ENCODE results near the gene CD36.

CD36 gene

DNA sequence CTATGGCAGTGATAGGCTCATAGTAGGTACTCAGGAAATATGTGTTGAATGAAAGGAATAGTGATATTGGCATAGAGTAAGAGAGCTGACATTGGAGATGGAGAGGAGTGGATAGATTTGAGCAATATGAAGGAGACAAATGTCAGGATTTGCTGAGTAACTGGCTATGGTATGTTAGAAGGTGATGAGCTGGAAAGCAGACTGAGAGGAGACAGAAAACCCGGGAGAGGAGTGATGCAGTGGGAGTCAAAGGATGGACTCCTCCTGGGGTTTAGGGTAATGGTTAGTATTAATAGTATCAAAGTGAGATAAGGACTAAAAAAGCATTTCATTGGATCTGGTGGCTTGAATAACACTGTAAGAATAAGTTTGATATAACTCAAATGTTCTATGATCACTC, 64.8 kb downstream of the CD36 start:
- DNase-seq (ENCODE audit: low read depth in 3 of 3): no peak

DNA sequence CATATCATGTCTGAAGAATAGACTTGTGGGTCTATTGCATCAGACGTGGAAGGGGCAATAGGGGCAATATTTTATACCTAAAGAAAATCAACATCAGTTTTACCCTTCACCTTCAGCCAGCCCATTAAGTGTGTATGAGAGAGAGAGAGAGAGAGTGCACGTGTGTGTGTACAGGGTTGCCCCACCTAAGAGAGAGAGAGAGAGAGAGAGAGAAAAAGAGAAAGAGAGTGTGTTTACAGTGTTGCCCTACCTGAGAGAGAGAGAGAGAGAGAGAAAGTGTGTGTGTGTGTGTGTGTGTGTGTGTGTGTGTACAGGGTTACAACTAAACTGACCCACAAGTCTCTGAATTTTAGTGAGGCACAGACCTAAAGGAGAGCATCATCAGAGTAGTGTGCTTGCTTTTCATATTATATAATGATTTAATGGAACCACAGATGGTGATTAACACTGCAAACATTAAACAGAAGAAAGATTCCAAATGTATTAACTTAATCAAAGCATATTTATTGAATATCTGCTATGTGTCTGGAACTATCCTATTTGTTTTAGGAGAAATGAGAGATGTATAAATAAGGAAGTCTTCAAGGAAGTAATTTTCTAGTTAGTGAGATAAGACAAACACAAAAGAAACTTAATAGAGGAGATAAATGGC, 66.8 kb downstream of the CD36 start:
- no peak for DNase-seq (ENCODE audit: low read depth in 3 of 3)

DNA sequence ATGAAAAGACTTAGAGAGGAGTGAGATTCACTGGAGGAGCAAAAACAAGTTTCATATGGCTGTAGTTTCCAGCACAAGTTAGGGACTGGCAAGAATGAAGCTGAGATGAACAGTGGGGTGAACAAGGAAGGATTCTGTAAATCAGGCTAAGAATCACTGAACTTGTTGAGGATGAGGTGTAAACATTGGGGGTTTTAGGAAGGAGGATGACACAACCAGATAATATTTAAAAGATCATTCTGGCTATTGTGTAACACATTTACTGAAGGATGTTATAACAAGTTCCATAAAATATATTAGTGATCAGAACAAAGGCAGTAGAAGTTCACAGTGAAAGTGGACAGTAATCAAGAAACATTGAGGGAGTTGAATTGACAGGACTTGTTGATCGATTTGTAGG, 68.9 kb downstream of the CD36 start:
- no peak for DNase-seq (ENCODE audit: low read depth in 3 of 3)

DNA sequence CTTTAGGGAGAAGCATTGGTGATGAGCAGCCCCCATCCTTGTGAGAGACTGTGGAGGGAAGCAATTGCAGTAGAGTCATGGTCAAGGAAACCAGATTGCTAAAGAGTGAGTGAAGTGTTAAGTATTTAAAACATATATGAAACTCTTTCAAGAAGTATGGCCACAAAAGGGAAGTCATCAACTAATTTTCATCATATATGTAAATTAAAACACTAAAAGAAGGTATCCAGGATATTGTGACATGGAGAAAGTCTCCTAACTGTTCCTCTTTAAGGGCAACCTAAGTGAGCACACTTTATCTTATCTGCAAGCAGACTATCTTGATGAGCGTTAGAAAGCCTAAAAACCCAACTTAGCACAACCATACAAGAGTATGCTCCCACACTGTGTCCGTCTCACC, 69.7 kb downstream of the CD36 start:
- no peak for DNase-seq (ENCODE audit: low read depth in 3 of 3)

DNA sequence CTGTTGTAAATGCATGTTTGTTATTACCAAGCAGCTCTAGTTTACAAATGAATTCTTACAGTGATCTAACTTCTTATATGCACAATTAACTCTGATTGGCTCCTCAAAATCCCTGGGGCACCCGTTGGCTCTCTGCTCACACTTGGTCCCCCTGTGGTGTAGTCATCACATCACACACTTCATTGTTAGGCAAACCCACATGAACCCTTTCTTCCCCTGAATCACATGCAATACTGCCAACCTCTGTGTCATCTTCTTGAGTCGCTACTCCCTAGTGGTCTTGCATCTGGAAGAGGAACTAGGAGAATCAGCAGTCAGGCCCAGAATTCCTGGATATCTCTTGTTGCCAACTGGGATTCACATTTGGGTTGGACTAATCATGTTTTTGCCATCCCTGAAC, 73.1 kb downstream of the CD36 start:
- no peak for DNase-seq (ENCODE audit: low read depth in 3 of 3)

DNA sequence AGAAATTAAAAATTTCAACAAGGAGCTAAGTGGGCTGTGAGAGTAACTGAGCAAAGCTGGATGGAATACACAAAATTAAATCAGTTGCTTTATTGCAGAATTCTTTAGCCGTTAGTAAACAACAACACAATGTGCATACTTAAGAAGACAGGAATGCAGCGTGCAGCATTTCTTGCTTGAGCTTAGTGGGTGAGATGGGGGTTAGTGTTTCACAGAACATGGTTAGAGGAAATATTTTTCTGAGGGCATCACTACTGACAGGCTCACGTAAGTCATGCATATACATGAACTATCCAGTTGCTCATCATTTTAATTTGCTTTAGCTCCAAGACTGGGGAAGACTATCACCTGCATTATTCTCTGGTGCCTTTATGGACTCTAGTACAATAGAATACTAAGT, 80.8 kb downstream of the CD36 start:
- no peak for DNase-seq (ENCODE audit: low read depth in 3 of 3)

DNA sequence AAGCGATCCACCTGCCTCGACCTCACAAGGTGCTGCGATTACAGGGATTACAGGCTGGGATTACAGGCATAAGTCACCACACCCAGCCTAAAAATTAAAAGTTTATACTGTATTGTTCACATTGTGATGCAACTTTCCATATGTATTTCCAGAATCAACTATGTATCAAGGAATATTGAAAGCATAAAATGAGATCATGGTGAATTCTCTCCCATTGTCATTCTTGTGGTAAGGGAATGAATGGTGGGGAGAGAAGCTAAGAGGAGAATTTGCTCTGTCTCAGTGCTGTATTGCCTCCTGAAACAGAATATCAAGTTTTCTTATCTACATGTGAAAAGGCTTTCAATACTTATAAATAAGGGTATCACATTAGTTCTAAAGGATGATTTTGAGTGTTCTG, 81.7 kb downstream of the CD36 start:
- DNase-seq (ENCODE audit: low read depth in 3 of 3): no peak

DNA sequence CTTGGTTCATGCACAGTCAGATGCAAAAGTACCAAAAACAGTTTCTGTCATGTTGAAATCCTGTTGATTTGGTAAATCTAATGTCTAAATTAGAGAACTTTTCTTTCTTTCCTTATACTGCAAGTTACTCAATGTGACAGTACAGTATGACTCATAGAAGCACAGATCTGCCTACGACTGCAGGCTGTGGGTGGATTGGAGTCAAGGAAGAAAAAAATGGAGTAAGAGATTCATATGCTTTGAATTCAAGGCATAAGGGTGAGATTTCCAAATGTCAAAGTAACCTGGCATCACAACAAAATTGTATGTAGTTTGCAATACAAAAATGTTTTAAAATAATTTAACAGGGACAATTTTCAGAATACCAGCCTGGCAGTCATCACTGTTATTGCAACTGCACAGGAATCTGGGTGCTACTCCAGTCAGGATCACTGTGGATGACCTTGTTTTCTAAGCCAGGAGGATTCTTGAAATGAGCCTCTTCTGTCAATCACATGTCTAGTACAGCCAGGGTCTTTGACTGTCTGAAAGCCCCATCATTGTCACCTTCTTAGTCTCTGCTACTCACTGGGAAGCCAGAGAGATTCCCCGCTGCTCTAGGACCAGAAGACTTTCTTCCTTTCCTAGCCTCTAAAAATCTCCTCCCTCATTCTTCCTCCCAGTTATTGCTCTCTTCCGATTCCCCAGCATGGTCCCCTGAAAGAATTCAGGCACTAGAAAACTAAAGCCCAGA, 83.6 kb downstream of the CD36 start:
- DNase-seq (ENCODE audit: low read depth in 3 of 3): no peak

DNA sequence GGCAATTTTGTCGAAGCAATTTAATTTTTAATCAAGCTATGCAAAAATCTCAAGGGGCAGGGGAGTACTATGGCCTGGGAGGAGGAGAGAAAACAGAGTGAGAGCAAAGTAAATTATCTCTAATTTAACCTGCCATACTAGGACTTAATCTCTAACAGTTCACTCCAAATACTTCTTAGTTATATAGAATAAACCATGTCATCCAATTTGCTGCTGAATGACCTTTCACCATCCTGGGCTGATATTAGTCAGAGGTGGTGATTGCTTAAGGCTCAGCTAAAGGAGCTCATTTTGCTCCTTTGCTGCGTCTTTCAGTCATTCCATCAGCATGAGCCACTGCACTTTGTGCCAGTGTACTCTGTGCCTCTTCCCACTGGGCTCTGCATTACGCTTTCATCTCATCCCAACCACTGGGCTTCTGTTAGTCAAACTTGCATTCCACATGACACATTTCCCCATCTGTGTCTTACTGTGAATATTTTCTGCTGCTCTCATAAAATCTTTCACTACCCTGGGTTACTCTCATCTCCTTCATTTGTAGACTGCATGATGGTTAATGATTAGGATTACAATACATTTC, 84.3 kb downstream of the CD36 start:
- DNase-seq (ENCODE audit: low read depth in 3 of 3): no peak

DNA sequence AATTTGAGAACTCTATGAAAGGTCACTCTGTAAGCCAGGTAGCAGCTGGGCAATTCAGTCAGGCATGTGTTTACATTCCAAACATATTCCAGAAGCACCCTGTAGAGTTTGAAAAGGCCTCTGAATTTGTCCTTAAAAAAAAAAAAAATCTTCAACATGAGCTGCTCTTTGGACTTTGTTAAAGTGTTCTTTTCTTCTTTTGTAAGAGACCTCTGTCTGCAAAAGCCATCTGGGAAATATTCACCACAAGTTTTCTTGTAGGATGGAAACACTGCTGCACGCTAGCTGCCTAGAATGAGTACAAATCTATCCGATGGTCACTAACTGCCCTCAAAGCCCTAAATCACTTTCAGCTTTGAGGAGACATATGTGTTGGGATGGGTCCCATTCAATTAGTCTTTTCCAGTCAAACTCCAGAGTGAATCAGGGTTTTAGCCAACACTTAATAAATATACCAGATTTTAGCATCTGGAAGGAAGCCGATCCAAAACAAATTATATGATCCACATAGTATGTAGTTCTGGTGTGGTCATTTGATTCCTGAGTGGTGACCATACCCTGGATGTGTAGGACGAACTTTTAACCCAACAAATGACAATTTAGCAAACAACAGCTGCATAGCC, 85.9 kb downstream of the CD36 start:
- no peak for DNase-seq (ENCODE audit: low read depth in 3 of 3)

DNA sequence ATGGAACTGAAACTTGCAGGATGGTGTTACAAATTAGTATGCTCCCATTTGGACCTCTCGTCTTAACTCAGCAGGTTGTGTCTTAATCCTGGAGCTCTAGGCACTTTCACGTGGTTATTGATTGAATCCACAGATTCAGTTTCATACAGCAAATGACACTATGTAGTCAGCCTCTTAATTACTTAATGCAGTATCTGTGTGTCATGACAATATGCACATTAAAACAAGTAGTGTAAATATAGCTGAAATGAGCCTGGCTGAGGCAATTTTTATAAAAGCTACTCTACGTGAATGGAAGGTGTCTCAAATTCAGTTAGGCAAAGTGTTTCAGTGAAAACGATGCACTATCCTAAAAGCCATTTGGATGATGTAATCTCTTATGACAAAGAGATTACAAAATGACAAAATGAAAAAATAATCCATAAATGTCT, 86.8 kb downstream of the CD36 start:
- no peak for DNase-seq (ENCODE audit: low read depth in 3 of 3)
